ENCODE results near the gene CST6.
"Not testable (repeated sequence)": the region's sequence is repeated elsewhere in the genome, so short reads cannot be mapped to it uniquely, and the experiment has no call there.

Gene CST6

GRCh38 chr11:66001942-66002647, 9.7 kb upstream of the CST6 start, which contains the start of the genes BANF1 and EIF1AD:
Gene BANF1, plus strand, starts transcription at chr11:66002503. Its CDS starts 748 bp downstream, at chr11:66003251.
Gene EIF1AD, minus strand, starts transcription at chr11:66002157. Its CDS starts 1,768 bp downstream, at chr11:66000389.
- H3K36me3 Mint-ChIP-seq (ENCODE audit: insufficient read depth), result peaks cover 49% of the 10 kb centered on the region
- peak within 1 kb of the TSS; percentile 98 for H3K4me3 Mint-ChIP-seq
- peaks cover 32% of the 10 kb centered on the region for H3K4me1 Mint-ChIP-seq
- peak within 1 kb of the TSS; percentile 98 for H3K27ac Mint-ChIP-seq (ENCODE audit: low read depth)
- DNase-seq (ENCODE audit: low spot score in 2 of 2), result peak; percentile 86 to 95
- peak; percentile 87 for ATAC-seq (replicated peaks; ENCODE audit: extremely low read depth, poor library complexity, severe bottlenecking)
- H3K9me3 Mint-ChIP-seq, result no peaks in the 10 kb centered on the region
- no peaks in the 10 kb centered on the region for H3K27me3 Mint-ChIP-seq

DNA sequence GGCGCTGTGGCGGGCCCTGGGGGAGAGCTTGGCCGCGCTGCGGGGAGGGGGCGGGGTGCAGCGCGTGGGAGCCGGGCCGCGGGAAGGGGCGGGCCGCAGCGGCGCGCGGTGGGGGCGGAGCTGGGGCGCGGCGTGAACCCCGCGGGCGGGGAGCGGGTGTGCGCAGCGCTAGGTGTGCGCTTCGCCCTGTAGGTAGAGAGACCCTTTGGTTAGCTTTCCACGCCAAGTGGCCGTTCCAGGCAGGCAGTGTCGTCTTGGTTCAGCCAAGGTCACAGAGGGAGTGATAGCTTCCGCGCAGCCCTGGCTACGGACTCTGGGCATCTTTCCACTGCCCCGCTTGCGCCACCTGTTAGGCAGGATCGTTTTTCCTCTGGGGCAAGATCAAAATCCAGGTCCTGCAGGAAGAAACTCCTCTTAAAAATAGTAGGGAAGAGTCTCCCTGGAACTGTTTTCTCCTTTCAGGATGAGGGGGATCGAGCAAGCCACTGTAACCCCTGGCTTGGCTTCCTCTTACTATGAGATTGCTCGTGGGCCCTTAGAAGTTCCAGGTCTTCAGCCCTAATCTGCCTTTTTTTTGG, 9.1 kb upstream of the CST6 start:
- Mint-ChIP-seq H3K4me1 (peaks cover 32% of the 10 kb centered on the region), H3K9me3 (no peaks in the 10 kb centered on the region), H3K4me3 (peak overlapping the region; percentile 98), H3K27ac (ENCODE audit: low read depth) (peak overlapping the region; percentile 98), H3K27me3 (no peaks in the 10 kb centered on the region), H3K36me3 (ENCODE audit: insufficient read depth) (peaks cover 43% of the 10 kb centered on the region)
- DNase-seq (ENCODE audit: low spot score in 2 of 2), result no peak
- peak; percentile 65 for ATAC-seq (replicated peaks; ENCODE audit: extremely low read depth, poor library complexity, severe bottlenecking)

DNA sequence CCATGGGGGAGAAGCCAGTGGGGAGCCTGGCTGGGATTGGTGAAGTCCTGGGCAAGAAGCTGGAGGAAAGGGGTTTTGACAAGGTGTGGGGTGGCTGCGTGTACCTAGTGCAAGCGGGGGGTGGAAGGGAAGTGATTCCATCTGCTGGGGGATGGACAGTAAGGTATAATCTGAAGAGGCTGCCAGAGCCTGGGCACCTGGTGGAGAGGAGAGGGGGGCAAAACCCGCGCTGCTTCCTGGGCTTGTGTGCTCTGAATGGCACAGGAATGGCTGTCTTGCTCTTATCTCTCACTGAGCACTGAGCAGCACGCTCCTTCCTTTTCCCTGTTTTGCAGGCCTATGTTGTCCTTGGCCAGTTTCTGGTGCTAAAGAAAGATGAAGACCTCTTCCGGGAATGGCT, 8.5 kb upstream of the CST6 start:
- H3K36me3 Mint-ChIP-seq (ENCODE audit: insufficient read depth), result peaks cover 41% of the 10 kb centered on the region
- peaks cover 32% of the 10 kb centered on the region for H3K4me1 Mint-ChIP-seq
- H3K9me3 Mint-ChIP-seq, result no peaks in the 10 kb centered on the region
- H3K27me3 Mint-ChIP-seq, result no peaks in the 10 kb centered on the region
- DNase-seq (ENCODE audit: low spot score in 2 of 2) (no peak), ATAC-seq (replicated peaks; ENCODE audit: extremely low read depth, poor library complexity, severe bottlenecking) (no peak)
- H3K27ac Mint-ChIP-seq (ENCODE audit: low read depth), result peak overlapping the region; percentile 98
- H3K4me3 Mint-ChIP-seq, result peak overlapping the region; percentile 98

DNA sequence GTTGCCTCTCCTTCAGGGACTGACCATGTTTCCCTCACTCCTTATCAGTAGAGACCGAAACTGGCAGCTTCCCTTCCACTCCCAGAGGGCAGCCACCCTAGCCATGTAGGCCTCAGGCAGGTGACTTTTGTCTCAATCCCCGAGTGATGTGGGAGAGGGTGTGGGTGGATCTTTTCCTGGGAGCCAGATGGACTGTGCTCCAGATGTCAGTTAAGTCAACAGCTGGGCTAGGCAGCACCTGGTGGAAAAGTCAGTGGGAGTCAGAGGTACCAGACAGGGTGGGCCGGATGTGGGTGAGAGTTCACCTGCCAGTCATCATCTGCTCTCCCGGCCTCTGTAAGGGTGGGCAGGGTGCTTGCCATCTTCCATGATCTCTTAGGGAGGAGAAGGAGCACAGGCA, 7.6 kb upstream of the CST6 start:
- no peak for ATAC-seq (replicated peaks; ENCODE audit: extremely low read depth, poor library complexity, severe bottlenecking)
- Mint-ChIP-seq H3K27ac (ENCODE audit: low read depth) (no peak overlapping the region), H3K27me3 (no peaks in the 10 kb centered on the region), H3K4me1 (peaks cover 32% of the 10 kb centered on the region), H3K4me3 (no peak overlapping the region), H3K36me3 (ENCODE audit: insufficient read depth) (peaks cover 32% of the 10 kb centered on the region), H3K9me3 (no peaks in the 10 kb centered on the region)
- DNase-seq (ENCODE audit: low spot score in 2 of 2), result no peak

GRCh38 chr11:66006134-66006890, 5.5 kb upstream of the CST6 start:
- no peak overlapping the region for H3K4me3 Mint-ChIP-seq
- no peak for ATAC-seq (replicated peaks; ENCODE audit: extremely low read depth, poor library complexity, severe bottlenecking)
- H3K27me3 Mint-ChIP-seq, result no peaks in the 10 kb centered on the region
- DNase-seq (ENCODE audit: low spot score in 2 of 2), result no peak
- H3K4me1 Mint-ChIP-seq, result peaks cover 21% of the 10 kb centered on the region
- H3K36me3 Mint-ChIP-seq (ENCODE audit: insufficient read depth), result peaks cover 24% of the 10 kb centered on the region
- H3K9me3 Mint-ChIP-seq, result no peaks in the 10 kb centered on the region
- no peak overlapping the region for H3K27ac Mint-ChIP-seq (ENCODE audit: low read depth)

- no peak for ATAC-seq (replicated peaks; ENCODE audit: extremely low read depth, poor library complexity, severe bottlenecking)
Observed at GRCh38 chr11:66006891-66007176, 5.0 kb upstream of the CST6 start.

DNA sequence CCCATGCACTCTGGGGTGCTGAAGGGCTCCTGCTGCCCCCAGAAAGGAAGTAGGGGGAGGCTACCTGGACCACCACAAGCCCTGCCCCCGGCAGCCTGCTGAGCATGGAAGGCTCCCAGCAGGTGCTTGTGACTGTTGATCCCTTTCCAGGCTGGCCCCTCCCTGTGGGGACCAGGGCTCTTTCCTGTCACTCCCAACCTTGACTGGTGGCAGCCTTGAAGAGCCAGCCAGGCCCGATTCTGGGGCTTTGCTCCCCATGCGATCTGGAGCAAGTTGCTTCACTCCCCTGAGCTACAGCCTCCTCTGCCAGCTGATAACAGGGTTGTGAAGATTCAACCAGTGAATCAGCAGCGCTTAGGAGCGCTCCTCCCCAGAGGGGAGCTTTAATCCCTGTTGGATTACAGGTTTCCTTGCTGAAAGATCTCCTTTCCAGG, 4.6 kb upstream of the CST6 start:
- H3K36me3 Mint-ChIP-seq (ENCODE audit: insufficient read depth), result peaks cover 15% of the 10 kb centered on the region
- peaks cover 12% of the 10 kb centered on the region for H3K4me1 Mint-ChIP-seq
- no peak overlapping the region for H3K27ac Mint-ChIP-seq (ENCODE audit: low read depth)
- no peaks in the 10 kb centered on the region for H3K9me3 Mint-ChIP-seq
- H3K27me3 Mint-ChIP-seq, result no peaks in the 10 kb centered on the region
- H3K4me3 Mint-ChIP-seq, result no peak overlapping the region
- DNase-seq (ENCODE audit: low spot score in 2 of 2), result no peak
- ATAC-seq (replicated peaks; ENCODE audit: extremely low read depth, poor library complexity, severe bottlenecking), result no peak

More at GRCh38 chr11:66006891-66007176, 5.0 kb upstream of the CST6 start:
- H3K4me3 Mint-ChIP-seq, result no peak overlapping the region
- no peak for DNase-seq (ENCODE audit: low spot score in 2 of 2)
- H3K27ac Mint-ChIP-seq (ENCODE audit: low read depth), result no peak overlapping the region
- H3K4me1 Mint-ChIP-seq, result peaks cover 16% of the 10 kb centered on the region
- H3K9me3 Mint-ChIP-seq, result no peaks in the 10 kb centered on the region
- H3K27me3 Mint-ChIP-seq, result no peaks in the 10 kb centered on the region
- H3K36me3 Mint-ChIP-seq (ENCODE audit: insufficient read depth), result peaks cover 19% of the 10 kb centered on the region

DNA sequence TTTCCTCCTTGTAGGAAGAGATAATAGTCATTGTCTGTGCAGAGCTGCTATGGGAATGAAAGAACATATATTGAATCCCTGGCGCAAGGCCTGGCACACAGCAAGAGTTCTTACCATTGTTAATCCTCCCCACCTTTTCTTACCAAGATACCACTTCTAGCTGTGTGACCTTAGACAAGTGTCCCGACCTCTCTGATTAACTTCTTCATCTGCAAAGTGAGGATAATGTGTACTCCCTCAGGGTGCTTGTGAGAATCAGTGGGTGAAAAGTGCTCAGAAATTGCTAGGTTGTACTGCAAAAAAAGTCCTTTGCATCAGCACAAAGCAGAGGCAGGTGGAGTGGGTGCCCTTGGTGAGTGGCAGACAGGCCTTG, 3.7 kb upstream of the CST6 start:
- no peak for DNase-seq (ENCODE audit: low spot score in 2 of 2)

DNA sequence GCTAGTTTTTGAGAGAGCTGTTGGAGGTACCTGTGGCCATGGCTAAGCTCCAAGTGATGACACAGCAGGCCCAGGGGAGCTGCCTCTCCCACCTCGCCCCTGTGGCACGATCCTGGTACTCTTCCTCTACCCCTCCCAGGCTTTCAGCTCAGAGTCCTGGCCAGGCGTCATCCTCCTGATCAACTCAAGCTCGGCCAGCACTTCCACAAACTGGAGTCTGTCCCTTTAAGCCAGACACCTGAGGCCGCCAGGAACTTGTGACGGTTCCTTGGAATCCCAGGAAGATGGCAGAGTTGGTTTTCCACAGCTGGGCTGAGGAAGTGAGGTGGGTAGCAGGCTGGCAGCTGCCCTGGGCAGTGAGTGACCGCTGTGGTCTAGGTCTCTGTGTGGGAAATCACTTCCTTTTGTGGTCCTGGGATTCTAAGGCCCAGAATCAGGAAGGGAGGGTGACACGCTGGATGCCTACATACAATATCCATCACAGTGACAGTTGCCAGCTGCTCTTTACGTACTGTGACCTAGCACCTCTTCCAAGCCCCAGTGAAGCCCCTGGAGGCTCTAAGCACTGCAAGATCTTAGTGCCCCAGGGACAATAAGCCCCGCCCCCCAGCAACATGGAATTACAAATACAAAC, 3.2 kb upstream of the CST6 start:
- Mint-ChIP-seq H3K36me3 (ENCODE audit: insufficient read depth) (peaks cover 8% of the 10 kb centered on the region), H3K4me3 (no peak overlapping the region), H3K4me1 (no peaks in the 10 kb centered on the region), H3K27ac (ENCODE audit: low read depth) (no peak overlapping the region), H3K27me3 (no peaks in the 10 kb centered on the region), H3K9me3 (no peaks in the 10 kb centered on the region)
- no peak for ATAC-seq (replicated peaks; ENCODE audit: extremely low read depth, poor library complexity, severe bottlenecking)
- DNase-seq (ENCODE audit: low spot score in 2 of 2), result no peak

More for the DNA sequence above, 3.7 kb upstream of the CST6 start:
- no peak for ATAC-seq (replicated peaks; ENCODE audit: extremely low read depth, poor library complexity, severe bottlenecking)
- Mint-ChIP-seq H3K9me3 (no peaks in the 10 kb centered on the region), H3K4me3 (no peak overlapping the region), H3K27ac (ENCODE audit: low read depth) (no peak overlapping the region), H3K4me1 (peaks cover 5% of the 10 kb centered on the region), H3K36me3 (ENCODE audit: insufficient read depth) (peaks cover 9% of the 10 kb centered on the region), H3K27me3 (no peaks in the 10 kb centered on the region)

DNA sequence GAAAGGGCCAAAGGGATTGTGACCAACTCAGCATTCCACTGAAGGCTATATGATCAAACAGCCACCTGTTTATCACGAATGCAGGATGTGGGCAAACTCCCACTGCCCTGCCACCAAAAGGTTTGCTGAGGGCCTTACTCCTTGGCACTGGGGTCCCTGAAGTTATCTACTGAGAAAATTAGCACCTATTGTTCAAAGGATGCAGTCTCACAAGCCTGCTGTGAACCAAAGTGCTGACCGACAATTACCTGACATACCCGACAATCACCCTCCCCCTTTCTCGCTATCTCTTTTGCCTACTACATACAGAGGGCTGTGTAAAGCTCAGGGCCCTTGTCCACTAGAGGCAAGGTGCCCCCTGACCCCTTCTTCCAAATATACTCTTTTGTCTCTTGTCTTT, 1.8 kb upstream of the CST6 start:
- H3K4me3 Mint-ChIP-seq; H3K9me3 Mint-ChIP-seq; ATAC-seq (replicated peaks; ENCODE audit: extremely low read depth, poor library complexity, severe bottlenecking); H3K36me3 Mint-ChIP-seq (ENCODE audit: insufficient read depth); DNase-seq (ENCODE audit: low spot score in 2 of 2); H3K27me3 Mint-ChIP-seq; H3K4me1 Mint-ChIP-seq: not testable (repeated sequence)
- peak overlapping the region; percentile 62 for H3K27ac Mint-ChIP-seq (ENCODE audit: low read depth)

DNA sequence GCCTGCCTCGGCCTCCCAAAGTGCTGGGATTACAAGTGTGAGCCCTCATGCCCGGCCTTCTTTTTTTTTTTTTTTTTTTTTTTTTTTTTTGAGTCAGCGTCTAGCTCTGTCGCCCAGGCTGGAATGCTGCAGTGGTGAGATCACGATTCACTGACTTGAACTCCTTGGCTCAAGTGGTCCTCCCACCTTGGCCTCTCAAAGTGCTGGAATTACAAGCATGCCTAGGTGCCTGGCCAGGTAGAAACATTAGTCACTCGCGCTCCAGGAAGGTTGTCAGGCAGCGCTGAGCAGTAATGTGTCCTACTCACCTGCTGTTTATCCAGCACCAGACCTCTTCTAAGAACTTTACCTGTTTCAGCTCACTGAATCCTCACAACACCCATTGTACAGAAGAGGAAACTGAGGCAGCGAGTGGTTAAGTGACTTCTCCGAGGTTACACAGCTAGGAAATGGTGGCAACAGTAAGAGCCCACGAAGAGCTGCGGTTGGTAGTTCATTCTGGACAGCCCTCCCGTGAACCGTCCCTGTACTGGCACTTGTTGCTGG, 496 bp upstream of the CST6 start:
- ATAC-seq (replicated peaks; ENCODE audit: extremely low read depth, poor library complexity, severe bottlenecking) (no peak), DNase-seq (ENCODE audit: low spot score in 2 of 2) (no peak)
- Mint-ChIP-seq H3K36me3 (ENCODE audit: insufficient read depth) (peaks cover 3% of the 10 kb centered on the region), H3K4me1 (no peaks in the 10 kb centered on the region), H3K9me3 (no peaks in the 10 kb centered on the region), H3K27me3 (no peaks in the 10 kb centered on the region), H3K4me3 (no peak overlapping the region), H3K27ac (ENCODE audit: low read depth) (no peak overlapping the region)

DNA sequence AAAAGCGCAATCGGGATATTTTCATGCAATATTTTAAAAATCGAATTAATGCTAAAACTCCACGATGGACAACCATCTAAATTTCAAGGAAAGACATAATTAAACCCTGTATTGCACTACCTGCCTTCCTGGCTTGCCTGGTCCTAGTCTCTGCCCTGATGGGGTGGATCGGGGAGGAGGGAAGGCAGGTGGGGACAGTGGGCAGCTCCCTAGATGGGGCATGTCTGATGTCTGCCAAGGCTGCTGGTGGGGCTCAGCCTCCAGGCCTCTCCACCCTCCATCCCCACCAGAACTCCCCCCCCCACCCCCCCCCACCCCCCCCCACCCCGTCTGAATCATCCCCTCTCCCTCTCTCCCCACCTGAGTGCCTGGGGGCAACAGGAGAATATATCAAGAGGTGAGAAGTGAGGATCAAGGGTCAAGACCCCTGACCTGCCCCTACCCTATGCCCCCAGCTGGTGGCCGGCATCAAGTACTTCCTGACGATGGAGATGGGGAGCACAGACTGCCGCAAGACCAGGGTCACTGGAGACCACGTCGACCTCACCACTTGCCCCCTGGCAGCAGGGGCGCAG, 650 bp downstream of the CST6 start:
- Mint-ChIP-seq H3K4me1 (no peaks in the 10 kb centered on the region), H3K4me3 (no peak overlapping the region), H3K36me3 (ENCODE audit: insufficient read depth) (peaks cover 3% of the 10 kb centered on the region), H3K9me3 (no peaks in the 10 kb centered on the region), H3K27me3 (no peaks in the 10 kb centered on the region), H3K27ac (ENCODE audit: low read depth) (no peak overlapping the region)
- DNase-seq (ENCODE audit: low spot score in 2 of 2) (no peak), ATAC-seq (replicated peaks; ENCODE audit: extremely low read depth, poor library complexity, severe bottlenecking) (no peak)

Measured in central memory CD8-positive, alpha-beta T cell (primary cell).